A673 (cell line): ENCODE results near the gene MON2. TPM values are rescaled to one million over a fixed set of nuclear protein-coding genes. Genes with fewer than 3 reads are reported as not detected.

ENCODE experiments used
- BruUV-seq: library from RNA; stranded (reverse); fragments of 400-500 nt; replicated peaks from 2 replicates; lab custom pipeline; 2021; lab: Mats Ljungman, UMichigan
- CTCF ChIA-PET: fragments of 300-600 bp; sonication (Branson Sonifier 250); formaldehyde crosslinking; loops from one replicate; lab custom pipeline; 2022; ENCODE audit warnings: antibody characterized with exemption; lab: Charles Lee
- POLR2A ChIA-PET: fragments of 300-600 bp; sonication (Branson Sonifier 250); formaldehyde crosslinking; loops from one replicate; lab custom pipeline; 2022; ENCODE audit warnings: antibody characterized with exemption; ENCODE audit not compliant: low non-redundant PET; lab: Charles Lee
- DNase-seq: peaks from one replicate; pipeline ENCODE4 v3.0.0-alpha.2; 2015; ENCODE audit warnings: low spot score
- H3K27ac ChIP-seq: fragments of 200-600 bp; sonication (generic); 2 replicates; pipeline ENCODE4 v1.5.1; 2016; ENCODE audit warnings: mixed run types, low read depth, mild to moderate bottlenecking, mixed read lengths, antibody characterized with exemption, low read length; ENCODE audit not compliant: poor library complexity, severe bottlenecking
- H3K27me3 ChIP-seq: fragments of 200-600 bp; sonication (generic); replicated peaks from 2 replicates; pipeline ENCODE4 v1.6.1; 2017; ENCODE audit warnings: mixed run types, low read depth, mild to moderate bottlenecking, mixed read lengths, antibody characterized with exemption, low read length; ENCODE audit not compliant: insufficient read depth, poor library complexity
- H3K36me3 ChIP-seq: fragments of 200-600 bp; sonication (generic); 2 replicates; pipeline ENCODE4 v1.6.1; 2016; ENCODE audit warnings: mixed run types, mild to moderate bottlenecking, mixed read lengths, antibody characterized with exemption, low read length; ENCODE audit not compliant: insufficient read depth, poor library complexity, severe bottlenecking
- H3K4me1 ChIP-seq: fragments of 200-600 bp; sonication (generic); 2 replicates; pipeline ENCODE4 v1.6.1; 2017; ENCODE audit warnings: mixed run types, mild to moderate bottlenecking, mixed read lengths, antibody characterized with exemption, low read length; ENCODE audit not compliant: insufficient read depth, poor library complexity, severe bottlenecking
- H3K4me3 ChIP-seq: fragments of 200-600 bp; sonication (generic); 2 replicates; pipeline ENCODE4 v1.5.1; 2016; ENCODE audit warnings: low read depth, mixed run types, mild to moderate bottlenecking, mixed read lengths, low read length; ENCODE audit not compliant: poor library complexity, severe bottlenecking
- H3K9me3 ChIP-seq: fragments of 200-600 bp; sonication (generic); 2 replicates; pipeline ENCODE4 v1.6.1; 2016; ENCODE audit warnings: mixed run types, low read depth, mild to moderate bottlenecking, mixed read lengths, antibody characterized with exemption, low read length; ENCODE audit not compliant: poor library complexity, severe bottlenecking
- EZH2 ChIP-seq: fragments of 200-600 bp; sonication (generic); IDR thresholded peaks from 2 replicates; pipeline ENCODE4 v1.6.1; 2017; ENCODE audit warnings: borderline replicate concordance, low read depth, mild to moderate bottlenecking, mixed read lengths, antibody characterized with exemption, low read length; ENCODE audit not compliant: poor library complexity, severe bottlenecking
- intact Hi-C: fragments of 100-400 bp; cut with micrococcal nuclease; formaldehyde crosslinking; loops from one replicate; pipeline ENCODE4 v1.10.0; 2022; ENCODE audit not compliant: unreplicated experiment
- total RNA-seq: library from RNA; stranded (reverse); gene quantifications from 2 replicates; pipeline ENCODE4 v1.2.3, GENCODE V29; 2021
- TF ChIP-seq, protein P1 (sequence below): fragments of 300-800, 200-600 bp; sonication (generic); conservative IDR thresholded peaks from 2 replicates; pipeline ENCODE4 v1.5.1; 2017; ENCODE audit warnings: low read depth, mild to moderate bottlenecking, antibody characterized with exemption, low read length, moderate library complexity, mixed read lengths

MON2 gene
- total RNA-seq, 1 experiment from 2014 or later: 36.0 TPM

DNA sequence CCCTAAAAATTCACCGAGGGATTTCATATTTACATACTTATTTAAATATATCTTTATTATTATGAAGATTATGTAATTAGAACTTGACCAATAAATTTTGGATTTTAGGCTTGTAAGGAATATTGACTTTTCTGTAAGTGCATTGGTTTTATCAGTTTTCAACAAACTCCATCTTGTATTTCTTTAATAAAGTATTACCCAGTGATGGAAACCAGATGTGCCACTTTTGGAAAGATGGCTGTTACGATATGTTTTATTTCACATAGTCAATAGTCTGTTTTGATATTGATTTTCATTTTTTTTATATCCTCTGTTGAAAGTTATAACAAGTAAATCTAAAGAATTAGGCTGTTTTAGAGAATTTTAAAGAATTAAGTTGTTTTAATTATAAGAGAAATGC lies 1.8 kb downstream of the MON2 start:
- CTCF ChIA-PET: no interaction called here
- TF ChIP-seq EZH2: no peak
- no peaks in the 10 kb centered on the region for H3K36me3 ChIP-seq
- POLR2A ChIA-PET: no interaction called here
- peak; percentile 9 for DNase-seq
- H3K4me1 ChIP-seq: peaks cover 13% of the 10 kb centered on the region
- no peak overlapping the region for H3K27ac ChIP-seq
- peak overlapping the region; percentile 95 for H3K4me3 ChIP-seq
- no TSS peak for BruUV-seq
- H3K27me3 ChIP-seq: no peaks in the 10 kb centered on the region
- intact Hi-C loops: no loop called here
- H3K9me3 ChIP-seq: peaks cover 6% of the 10 kb centered on the region

DNA sequence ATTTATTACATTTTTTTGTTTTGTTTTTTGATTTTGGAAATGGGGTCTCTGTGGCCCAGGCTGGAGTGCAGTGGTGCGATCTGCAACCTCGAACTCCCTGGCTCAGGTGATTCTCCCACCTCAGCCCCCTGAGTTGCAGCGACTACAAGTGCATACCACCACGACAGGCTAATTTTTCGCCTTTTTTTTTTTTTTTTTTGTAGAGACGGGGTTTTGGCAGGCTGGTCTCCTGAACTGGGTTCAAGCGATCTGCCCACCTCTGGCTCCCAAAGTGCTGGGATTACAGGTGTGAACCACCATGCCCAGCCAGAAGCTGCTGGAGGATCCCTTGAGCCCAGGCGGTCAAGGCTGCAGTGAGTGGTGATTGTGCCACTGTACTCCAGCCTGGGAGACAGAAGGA lies 2.3 kb downstream of the MON2 start:
- Histone ChIP-seq H3K4me3 (no peak overlapping the region), H3K27ac (no peak overlapping the region), H3K9me3 (peaks cover under 1% of the 10 kb centered on the region), H3K27me3 (no peaks in the 10 kb centered on the region), H3K4me1 (peaks cover 13% of the 10 kb centered on the region), H3K36me3 (no peaks in the 10 kb centered on the region)
- DNase-seq: no peak
- intact Hi-C loops: no loop called here
- TF ChIP-seq, protein P1, sequence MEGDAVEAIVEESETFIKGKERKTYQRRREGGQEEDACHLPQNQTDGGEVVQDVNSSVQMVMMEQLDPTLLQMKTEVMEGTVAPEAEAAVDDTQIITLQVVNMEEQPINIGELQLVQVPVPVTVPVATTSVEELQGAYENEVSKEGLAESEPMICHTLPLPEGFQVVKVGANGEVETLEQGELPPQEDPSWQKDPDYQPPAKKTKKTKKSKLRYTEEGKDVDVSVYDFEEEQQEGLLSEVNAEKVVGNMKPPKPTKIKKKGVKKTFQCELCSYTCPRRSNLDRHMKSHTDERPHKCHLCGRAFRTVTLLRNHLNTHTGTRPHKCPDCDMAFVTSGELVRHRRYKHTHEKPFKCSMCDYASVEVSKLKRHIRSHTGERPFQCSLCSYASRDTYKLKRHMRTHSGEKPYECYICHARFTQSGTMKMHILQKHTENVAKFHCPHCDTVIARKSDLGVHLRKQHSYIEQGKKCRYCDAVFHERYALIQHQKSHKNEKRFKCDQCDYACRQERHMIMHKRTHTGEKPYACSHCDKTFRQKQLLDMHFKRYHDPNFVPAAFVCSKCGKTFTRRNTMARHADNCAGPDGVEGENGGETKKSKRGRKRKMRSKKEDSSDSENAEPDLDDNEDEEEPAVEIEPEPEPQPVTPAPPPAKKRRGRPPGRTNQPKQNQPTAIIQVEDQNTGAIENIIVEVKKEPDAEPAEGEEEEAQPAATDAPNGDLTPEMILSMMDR: no peak
- ChIA-PET CTCF (no interaction called here), POLR2A (no interaction called here)
- no TSS peak for BruUV-seq

DNA sequence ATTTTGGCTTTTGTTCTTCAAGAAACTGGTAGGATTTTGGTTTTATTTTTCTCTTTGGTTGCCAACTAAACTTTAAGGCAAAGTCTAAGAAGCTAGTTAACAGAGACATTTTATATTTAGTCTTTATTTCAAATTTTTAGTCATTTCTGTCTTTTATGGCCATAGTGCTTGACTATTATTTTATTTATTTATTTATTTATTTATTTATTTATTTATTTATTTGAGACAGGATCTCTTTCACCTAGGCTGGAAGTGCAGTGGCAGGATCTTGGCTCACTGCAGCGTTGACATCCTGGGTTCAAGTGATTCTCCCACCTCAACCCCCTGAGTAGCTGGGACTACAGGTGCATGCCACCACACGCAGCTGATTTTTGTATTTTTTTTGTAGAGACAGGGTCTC lies 3.1 kb downstream of the MON2 start:
- intact Hi-C loops: loop anchor here (5.0 kb wide), 1 partner anchor 207 kb away; the partner anchor contains the start of gene USP15

DNA sequence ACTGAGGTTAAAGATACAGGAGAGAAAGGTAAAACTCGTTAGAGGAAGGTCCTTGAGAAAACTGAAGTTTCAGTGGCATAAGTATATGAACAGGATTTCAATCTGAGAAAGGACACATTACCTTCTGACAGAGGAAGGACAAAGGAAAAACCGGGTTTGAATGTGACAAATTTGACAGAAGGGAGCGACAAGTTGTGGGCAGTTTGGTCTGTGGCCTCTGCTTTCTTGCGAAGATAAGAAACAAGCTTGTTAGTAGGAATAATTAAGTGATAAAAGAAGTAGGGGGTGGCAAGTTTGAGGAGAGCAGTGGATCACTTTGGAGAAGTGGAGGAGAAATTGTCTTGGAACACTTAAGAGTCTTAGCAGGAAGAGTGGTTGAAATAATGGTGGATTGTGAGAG lies 5.1 kb downstream of the MON2 start:
- no peaks in the 10 kb centered on the region for H3K27me3 ChIP-seq
- ChIA-PET CTCF (no interaction called here), POLR2A (no interaction called here)
- no peaks in the 10 kb centered on the region for H3K36me3 ChIP-seq
- no peak for DNase-seq
- H3K27ac ChIP-seq: no peak overlapping the region
- no peak overlapping the region for H3K4me3 ChIP-seq
- H3K4me1 ChIP-seq: peaks cover 9% of the 10 kb centered on the region
- H3K9me3 ChIP-seq: no peaks in the 10 kb centered on the region
- intact Hi-C loops: loop anchor here (5.0 kb wide), 1 partner anchor 209 kb away; the partner anchor contains the start of gene USP15
- no TSS peak for BruUV-seq
- TF ChIP-seq, protein P1: no peak
- no peak for TF ChIP-seq EZH2

More for the DNA sequence above, 3.1 kb downstream of the MON2 start:
- Histone ChIP-seq H3K4me1 (peaks cover 13% of the 10 kb centered on the region), H3K9me3 (no peaks in the 10 kb centered on the region), H3K4me3 (no peak overlapping the region), H3K36me3 (no peaks in the 10 kb centered on the region), H3K27me3 (no peaks in the 10 kb centered on the region), H3K27ac (no peak overlapping the region)
- TF ChIP-seq EZH2: no peak
- TF ChIP-seq, protein P1: no peak
- ChIA-PET CTCF (no interaction called here), POLR2A (no interaction called here)
- no peak for DNase-seq
- BruUV-seq: no TSS peak
